Fibroblast of skin of right quadriceps (primary cell): ENCODE data around the gene CDHR5.
"Not testable (repeated sequence)": the region's sequence is repeated elsewhere in the genome, so short reads cannot be mapped to it uniquely, and the experiment has no call there.

Source experiments
- DNase-seq: peaks from one replicate; pipeline ENCODE4 v3.0.0-alpha.2; 2013

CDHR5 gene, protein sequence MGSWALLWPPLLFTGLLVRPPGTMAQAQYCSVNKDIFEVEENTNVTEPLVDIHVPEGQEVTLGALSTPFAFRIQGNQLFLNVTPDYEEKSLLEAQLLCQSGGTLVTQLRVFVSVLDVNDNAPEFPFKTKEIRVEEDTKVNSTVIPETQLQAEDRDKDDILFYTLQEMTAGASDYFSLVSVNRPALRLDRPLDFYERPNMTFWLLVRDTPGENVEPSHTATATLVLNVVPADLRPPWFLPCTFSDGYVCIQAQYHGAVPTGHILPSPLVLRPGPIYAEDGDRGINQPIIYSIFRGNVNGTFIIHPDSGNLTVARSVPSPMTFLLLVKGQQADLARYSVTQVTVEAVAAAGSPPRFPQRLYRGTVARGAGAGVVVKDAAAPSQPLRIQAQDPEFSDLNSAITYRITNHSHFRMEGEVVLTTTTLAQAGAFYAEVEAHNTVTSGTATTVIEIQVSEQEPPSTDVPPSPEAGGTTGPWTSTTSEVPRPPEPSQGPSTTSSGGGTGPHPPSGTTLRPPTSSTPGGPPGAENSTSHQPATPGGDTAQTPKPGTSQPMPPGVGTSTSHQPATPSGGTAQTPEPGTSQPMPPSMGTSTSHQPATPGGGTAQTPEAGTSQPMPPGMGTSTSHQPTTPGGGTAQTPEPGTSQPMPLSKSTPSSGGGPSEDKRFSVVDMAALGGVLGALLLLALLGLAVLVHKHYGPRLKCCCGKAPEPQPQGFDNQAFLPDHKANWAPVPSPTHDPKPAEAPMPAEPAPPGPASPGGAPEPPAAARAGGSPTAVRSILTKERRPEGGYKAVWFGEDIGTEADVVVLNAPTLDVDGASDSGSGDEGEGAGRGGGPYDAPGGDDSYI

GRCh38 chr11:624705-625635, at the start of gene CDHR5:
TSS of gene CDHR5 (minus strand) at chr11:624955. CDS start at chr11:624902, 53 bp downstream.
- DNase-seq, result no peak

DNA sequence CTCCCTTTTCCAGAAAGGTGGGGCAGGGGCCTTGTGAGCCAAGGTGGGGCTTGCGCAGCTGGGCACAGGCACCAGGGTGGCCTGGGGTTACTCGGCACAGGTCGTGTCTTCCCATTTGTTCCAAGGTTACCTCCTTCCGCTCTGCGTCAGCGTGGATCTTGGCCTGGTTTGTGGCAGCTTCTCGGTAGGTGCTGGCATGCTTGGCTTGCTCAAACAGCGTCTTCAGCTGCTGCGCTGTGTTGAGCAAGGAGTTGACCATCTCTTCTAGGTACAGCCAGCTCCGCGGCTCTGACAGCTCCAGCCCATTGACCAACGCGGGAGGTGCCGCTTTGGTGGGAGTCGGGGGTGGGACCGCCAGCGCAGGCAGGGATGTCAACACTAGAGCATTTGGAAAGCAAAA, 49.7 kb upstream of the CDHR5 start:
- DNase-seq, result no peak

DNA sequence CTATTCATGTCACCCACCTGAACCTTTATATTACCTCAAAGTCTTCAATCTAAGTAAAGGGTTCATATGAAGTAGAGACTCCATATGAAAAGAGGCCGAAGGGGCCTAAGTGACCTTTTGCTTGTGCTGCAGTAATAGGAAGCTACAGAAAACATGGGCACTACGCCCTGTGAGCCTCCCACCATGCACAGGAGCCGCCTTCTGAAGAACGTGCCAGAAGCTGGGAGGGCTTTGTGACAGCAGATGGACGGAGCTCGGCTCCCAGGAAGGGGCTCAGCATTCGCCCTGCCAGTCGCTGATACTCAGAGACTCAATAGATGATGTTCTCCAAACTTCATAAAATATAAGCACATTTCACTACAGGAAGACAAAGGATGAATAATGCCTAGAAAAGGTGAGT, 49.1 kb upstream of the CDHR5 start:
- no peak for DNase-seq

GRCh38 chr11:665704-666281, 41.0 kb upstream of the CDHR5 start:
- DNase-seq, result peak; percentile 45

DNA sequence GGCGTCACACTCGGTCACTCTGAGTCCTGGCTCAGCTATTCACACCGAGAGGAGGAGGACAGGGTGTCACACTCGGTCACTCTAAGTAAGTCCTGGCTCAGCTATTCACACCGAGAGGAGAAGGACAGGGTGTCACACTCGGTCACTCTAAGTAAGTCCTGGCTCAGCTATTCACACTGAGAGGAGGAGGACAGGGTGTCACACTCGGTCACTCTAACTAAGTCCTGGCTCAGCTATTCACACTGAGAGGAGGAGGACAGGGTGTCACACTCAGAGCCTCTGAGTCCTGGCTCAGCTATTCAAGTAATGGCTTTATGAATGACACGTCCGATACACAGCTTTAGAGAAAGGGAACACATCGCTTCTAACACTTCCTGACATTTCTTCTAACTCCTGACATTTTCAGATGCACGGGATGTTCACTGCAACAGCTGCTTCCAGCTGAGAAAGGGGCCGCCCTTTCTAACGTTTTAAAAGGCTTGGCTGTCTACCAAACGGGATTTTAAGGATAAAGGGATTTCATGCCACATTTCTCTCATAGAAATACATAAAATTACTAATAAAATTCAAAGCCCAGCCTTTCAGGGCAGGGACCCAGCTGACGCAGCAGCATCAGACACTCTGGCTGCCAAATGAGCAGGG, 40.4 kb upstream of the CDHR5 start:
- peak; percentile 17 for DNase-seq

- DNase-seq, result peak; percentile 17
Observed at GRCh38 chr11:662689-663274, 38.0 kb upstream of the CDHR5 start.

GRCh38 chr11:660681-661444, 36.1 kb upstream of the CDHR5 start:
- no peak for DNase-seq

GRCh38 chr11:660281-660680, 35.5 kb upstream of the CDHR5 start:
- DNase-seq, result no peak

DNA sequence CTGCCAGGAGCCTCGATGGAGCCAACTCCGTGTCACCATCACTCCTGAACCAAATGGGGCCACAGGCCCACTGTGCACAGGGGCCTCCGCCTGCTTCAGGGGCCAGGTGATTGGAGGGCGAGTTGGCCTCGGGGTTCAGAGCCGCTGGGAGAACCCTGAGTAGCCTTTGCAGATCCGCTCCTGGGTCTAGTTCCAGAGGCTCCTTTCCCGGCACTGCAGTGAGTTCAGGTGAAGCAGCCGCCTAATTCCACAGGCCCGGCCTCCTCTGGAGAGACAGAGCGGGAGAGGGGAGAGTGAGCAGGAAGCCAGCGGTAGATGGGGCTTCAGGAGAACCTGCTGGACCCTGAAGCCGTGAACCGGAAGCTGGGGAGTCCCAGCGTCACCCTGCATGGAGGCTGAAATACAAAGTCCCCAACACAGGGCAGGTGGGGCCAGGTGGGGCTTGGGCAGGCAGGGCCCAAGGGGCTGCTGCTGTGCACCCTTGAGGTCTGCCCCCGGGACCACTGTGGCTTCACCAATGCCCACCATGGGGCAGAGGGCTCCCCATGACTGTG, 34.9 kb upstream of the CDHR5 start:
- DNase-seq, result no peak

DNA sequence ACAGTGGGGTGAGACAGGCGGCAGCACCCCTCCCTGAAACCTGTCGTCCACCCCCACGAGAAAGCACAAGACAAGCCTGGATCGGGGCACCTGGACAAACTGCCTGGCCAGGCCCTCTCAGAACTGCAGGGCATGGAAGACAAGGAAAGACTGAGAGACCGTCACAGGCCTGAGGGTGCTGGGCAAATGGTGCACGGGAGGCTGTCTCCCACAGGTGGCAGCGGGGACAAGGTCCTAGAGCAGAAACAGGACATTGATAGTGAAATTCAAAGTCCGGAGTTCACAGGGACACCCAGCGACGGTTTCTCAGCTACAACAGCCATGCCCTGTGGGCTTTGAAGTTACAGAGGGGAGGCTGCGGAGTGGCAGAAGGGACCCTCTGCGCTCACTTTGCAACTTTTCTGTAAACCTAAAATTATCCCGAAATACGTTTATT, 33.0 kb upstream of the CDHR5 start:
- no peak for DNase-seq

DNA sequence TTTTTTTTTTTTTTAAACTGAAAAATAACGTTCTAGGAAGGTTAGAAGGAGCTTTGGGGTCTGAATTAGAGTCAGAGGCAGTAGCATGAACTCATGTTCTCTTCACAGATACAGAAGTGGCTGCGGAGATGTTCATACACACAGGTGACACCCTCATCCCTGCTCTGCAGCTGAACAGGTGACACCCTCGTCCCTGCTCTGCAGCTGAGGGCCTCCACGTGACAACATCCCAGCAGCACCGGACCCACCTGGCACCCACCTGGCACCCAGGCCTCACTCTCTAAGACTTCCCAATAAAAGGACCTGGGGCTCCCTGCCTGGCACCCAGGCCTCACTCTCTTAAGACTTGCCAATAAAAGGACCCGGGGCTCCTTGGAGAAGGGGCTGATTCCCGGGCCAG, 32.1 kb upstream of the CDHR5 start:
- DNase-seq, result no peak

DNA sequence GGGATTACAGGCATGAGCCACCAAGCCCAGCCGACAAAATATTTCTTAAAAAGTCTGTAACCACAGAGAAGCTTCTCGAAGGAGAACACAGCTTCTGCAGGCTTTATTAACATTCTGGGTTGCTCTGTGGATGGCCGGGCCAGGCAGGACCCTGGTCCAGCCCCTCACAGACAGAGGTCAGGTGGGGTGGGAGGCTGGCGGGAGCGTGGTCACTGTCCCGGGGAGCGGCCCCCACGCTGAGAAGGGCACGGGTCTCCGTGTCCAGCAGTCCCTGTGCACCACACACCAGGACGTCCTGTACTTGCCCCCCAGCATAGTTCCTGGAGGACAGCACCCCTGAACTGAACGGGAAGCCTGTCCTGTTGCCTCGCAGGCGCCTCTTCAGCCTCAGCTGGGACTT, 31.7 kb upstream of the CDHR5 start:
- no peak for DNase-seq

DNA sequence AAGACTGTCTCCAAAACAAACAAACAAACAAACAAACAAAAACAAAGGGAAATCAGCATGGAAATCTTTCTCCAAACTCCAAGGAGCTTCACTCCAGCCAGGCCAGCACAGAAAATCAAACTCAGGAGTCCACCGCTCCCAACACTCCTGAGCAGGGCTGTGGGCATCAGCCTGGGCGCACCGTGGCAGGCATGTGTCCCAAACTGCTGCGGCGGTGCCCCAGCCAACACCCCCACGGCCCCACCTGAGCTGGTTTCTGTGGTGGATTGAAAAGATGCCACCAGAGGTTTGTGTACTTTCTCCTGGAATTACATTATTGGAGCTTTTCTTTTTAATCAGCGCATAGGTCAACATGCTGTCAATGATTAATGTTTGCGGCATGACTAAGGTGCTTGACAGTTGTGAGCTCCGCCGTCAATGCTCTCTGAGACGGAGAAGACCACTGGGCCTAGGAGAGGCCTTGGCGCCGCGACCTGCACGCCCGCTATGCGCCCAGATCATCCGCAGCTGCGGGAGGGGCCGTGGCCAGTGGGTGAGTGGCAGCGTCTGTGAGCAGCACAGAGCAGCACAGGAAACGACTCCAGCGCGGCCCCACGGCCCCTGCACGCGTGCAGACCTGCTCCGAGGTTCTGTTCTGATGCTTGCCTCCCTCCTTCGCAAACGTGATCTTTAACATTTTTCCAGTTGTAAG, 30.4 kb upstream of the CDHR5 start:
- no peak for DNase-seq

DNA sequence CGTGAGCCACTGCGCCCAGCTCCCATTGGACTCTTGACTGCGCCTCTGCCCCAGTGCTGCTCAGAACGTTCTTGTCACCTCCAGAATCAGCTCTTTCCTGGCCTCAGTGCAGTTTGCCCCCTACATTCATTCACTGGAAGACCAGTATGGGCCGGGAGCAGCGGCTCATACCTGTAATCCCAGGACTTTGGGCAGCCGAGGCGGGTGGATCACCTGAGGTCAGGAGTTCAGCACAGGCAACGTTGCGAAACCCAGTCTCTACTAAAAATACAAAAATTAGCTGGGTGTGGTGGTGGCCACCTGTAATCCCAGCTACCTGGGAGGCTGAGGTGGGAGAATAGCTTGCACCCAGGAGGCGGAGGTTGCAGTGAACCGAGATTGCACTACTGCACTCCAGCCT, 29.7 kb upstream of the CDHR5 start:
- DNase-seq, result not testable (repeated sequence)

DNA sequence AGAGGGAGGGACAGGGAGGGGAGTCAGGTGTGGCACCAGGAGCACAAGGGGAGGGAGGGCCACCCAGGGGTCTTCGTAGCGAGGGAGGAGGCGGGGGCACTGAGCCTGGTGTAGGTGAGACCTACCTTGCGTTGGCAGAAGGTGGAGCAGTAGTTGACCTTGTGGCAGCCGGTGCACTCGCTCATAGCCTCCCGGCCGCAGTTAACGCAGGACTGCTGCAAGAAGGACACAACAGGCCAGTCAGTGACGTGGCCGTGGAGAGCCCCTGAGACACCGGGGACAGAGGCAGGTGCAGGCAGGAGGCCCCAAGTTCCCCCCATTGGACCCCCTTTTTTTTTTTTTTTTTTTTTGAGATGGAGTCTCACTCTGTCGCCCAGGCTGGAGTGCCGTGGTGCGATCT, 29.1 kb upstream of the CDHR5 start:
- DNase-seq, result no peak

DNA sequence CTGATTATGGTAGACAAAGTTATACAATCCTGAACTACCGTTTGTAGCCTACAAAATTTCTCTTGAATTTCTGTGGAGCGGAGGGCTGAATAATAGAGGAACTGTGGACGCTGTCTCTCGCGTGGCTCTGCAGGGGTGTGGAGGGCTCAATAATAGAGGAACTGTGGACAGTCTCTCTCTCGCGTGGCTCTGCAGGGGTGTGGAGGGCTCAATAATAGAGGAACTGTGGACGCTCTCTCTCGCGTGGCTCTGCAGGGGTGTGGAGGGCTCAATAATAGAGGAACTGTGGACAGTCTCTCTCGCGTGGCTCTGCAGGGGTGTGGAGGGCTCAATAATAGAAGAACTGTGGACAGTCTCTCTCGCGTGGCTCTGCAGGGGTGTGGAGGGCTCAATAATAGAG, 28.4 kb upstream of the CDHR5 start:
- DNase-seq, result not testable (repeated sequence)

- DNase-seq, result no peak
Observed at GRCh38 chr11:650482-650881, 25.7 kb upstream of the CDHR5 start.

GRCh38 chr11:647672-648158, 23.0 kb upstream of the CDHR5 start:
- DNase-seq, result not testable (repeated sequence)

- DNase-seq, result no peak
Observed at GRCh38 chr11:646214-646613, 21.5 kb upstream of the CDHR5 start.

DNA sequence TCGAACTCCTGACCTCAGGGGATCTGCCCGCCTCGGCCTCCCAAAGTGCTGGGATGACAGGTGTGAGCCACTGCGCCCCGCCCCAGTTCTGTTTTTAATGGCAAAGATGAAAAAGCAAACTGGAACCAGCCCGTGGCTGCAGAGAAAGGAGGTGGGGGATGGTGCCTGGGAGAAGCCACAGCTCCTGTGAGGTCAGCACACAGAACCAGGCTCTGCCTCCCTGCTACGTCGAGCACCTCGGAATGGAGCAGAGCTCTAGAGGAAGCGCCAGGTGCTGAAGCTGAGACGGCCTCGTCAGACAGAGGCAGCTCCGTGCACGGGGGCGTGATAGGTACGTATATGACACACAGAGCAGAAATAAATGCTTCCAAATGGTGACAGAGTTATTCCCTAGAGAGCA, 20.8 kb upstream of the CDHR5 start:
- DNase-seq, result no peak
